ENCODE data around the gene TBL1XR1. TPM values are rescaled to one million over a fixed set of nuclear protein-coding genes. Genes with fewer than 3 reads are reported as not detected.

Gene TBL1XR1
- total RNA-seq, 1 experiment from 2014 or later, result 192 TPM

DNA sequence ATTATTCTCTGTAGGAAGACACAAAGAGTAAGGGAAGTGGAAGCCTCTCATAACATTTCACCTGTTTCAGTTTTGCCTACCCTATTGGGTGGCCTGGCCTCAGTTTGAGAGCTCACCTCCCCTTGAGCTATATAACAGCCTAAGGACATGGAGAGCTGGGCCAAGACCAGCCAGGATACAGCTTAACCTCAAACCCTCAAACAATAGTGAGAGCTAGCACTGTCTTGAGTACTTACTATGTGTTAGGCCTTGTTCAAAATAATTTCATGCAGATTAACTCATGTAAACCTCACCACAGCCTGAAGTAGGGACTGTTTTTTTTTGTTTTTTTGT is 15.0 kb upstream of the TBL1XR1 start:
- POLR2A ChIA-PET, result no interaction called here
- BruUV-seq (replicated peaks), result no TSS peak

DNA sequence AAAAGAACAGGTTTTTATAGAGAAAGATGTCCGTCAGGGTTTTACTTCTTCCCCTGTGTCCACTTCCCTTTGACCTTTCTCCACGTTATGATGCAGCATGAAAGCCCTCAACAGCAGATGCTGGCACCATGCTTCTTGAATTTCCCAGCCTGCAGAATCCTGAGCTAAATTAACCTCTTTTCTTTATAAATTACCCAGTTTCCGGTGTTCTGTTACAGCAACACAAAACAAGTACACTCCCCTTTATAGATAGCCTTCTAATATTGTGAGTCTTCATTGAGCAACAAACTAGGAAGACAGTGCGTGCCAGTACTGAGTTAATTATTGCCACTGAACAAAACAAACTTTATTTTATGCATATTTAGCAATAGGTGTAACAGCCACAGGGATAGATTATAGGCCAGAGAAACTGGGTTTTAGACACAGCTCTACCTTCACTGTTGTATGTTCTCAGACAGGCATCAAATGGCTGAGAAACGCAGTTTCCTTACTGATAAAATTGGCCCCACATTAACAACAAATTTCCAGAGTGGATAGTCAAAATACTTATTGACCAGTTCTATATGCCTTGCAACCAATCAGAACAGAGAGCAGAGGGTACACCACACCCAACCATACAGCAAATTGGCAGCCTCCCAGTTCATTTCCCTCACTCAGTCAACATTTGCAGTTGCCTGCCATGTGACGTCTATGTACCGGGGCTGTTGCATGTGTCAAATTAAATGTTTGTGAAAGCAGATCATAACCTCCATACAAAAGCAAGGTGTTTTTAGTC is 14.4 kb upstream of the TBL1XR1 start:
- BruUV-seq (replicated peaks), result no TSS peak

More for the DNA sequence above, 15.0 kb upstream of the TBL1XR1 start:
- no peaks in the 10 kb centered on the region for H3K36me3 ChIP-seq (ENCODE audit: control insufficient read depth, insufficient read depth, low read length)
- TF ChIP-seq, protein P1, sequence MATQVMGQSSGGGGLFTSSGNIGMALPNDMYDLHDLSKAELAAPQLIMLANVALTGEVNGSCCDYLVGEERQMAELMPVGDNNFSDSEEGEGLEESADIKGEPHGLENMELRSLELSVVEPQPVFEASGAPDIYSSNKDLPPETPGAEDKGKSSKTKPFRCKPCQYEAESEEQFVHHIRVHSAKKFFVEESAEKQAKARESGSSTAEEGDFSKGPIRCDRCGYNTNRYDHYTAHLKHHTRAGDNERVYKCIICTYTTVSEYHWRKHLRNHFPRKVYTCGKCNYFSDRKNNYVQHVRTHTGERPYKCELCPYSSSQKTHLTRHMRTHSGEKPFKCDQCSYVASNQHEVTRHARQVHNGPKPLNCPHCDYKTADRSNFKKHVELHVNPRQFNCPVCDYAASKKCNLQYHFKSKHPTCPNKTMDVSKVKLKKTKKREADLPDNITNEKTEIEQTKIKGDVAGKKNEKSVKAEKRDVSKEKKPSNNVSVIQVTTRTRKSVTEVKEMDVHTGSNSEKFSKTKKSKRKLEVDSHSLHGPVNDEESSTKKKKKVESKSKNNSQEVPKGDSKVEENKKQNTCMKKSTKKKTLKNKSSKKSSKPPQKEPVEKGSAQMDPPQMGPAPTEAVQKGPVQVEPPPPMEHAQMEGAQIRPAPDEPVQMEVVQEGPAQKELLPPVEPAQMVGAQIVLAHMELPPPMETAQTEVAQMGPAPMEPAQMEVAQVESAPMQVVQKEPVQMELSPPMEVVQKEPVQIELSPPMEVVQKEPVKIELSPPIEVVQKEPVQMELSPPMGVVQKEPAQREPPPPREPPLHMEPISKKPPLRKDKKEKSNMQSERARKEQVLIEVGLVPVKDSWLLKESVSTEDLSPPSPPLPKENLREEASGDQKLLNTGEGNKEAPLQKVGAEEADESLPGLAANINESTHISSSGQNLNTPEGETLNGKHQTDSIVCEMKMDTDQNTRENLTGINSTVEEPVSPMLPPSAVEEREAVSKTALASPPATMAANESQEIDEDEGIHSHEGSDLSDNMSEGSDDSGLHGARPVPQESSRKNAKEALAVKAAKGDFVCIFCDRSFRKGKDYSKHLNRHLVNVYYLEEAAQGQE (IDR thresholded peaks at IDR 0.05; ENCODE audit: insufficient read depth in 1 of 2, low read depth in 2 of 2, low read length in 1 of 2), result no peak
- no peak for TF ChIP-seq TCF7L2 (IDR thresholded peaks at IDR 0.05; ENCODE audit: low read depth, low read length)
- TF ChIP-seq, protein P2, sequence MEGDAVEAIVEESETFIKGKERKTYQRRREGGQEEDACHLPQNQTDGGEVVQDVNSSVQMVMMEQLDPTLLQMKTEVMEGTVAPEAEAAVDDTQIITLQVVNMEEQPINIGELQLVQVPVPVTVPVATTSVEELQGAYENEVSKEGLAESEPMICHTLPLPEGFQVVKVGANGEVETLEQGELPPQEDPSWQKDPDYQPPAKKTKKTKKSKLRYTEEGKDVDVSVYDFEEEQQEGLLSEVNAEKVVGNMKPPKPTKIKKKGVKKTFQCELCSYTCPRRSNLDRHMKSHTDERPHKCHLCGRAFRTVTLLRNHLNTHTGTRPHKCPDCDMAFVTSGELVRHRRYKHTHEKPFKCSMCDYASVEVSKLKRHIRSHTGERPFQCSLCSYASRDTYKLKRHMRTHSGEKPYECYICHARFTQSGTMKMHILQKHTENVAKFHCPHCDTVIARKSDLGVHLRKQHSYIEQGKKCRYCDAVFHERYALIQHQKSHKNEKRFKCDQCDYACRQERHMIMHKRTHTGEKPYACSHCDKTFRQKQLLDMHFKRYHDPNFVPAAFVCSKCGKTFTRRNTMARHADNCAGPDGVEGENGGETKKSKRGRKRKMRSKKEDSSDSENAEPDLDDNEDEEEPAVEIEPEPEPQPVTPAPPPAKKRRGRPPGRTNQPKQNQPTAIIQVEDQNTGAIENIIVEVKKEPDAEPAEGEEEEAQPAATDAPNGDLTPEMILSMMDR (IDR thresholded peaks at IDR 0.05), result no peak
- TF ChIP-seq POLR2AphosphoS5 (IDR thresholded peaks at IDR 0.05; ENCODE audit: low read depth, low read length), result no peak
- no peak for TF ChIP-seq SIN3A (IDR thresholded peaks at IDR 0.05; ENCODE audit: borderline replicate concordance, insufficient read depth, low read depth, low read length)
- H3K4me3 ChIP-seq (ENCODE audit: low read depth in 2 of 2, low read length in 2 of 2), result no peak overlapping the region
- H3K27me3 ChIP-seq (ENCODE audit: control insufficient read depth, insufficient read depth, low read length), result no peaks in the 10 kb centered on the region
- intact Hi-C loops (cut with micrococcal nuclease; ENCODE audit: unreplicated experiment) (no loop called here), in situ Hi-C loops (cut with HindIII; ENCODE audit: low pct_unique_long_range_greater_than_20kb, low sequenced_read_pairs) (no loop called here)
- DNase-seq (ENCODE audit: low read depth, low spot score) (no peak), ATAC-seq (no peak)
- no peaks in the 10 kb centered on the region for H3K9me3 ChIP-seq (ENCODE audit: control insufficient read depth, insufficient read depth, low read depth, low read length)
- H3K4me1 ChIP-seq (ENCODE audit: control insufficient read depth, insufficient read depth, low read length), result peaks cover 7% of the 10 kb centered on the region; the same call in 1 of the 2 replicates
- CTCF ChIA-PET, result no interaction called here
- H3K27ac ChIP-seq (ENCODE audit: low read length), result no peak overlapping the region

More for the DNA sequence above, 14.4 kb upstream of the TBL1XR1 start:
- Histone ChIP-seq H3K4me3 (ENCODE audit: low read depth in 2 of 2, low read length in 2 of 2) (no peak overlapping the region), H3K27me3 (ENCODE audit: control insufficient read depth, insufficient read depth, low read length) (no peaks in the 10 kb centered on the region), H3K9me3 (ENCODE audit: control insufficient read depth, insufficient read depth, low read depth, low read length) (no peaks in the 10 kb centered on the region), H3K27ac (ENCODE audit: low read length) (no peak overlapping the region), H3K36me3 (ENCODE audit: control insufficient read depth, insufficient read depth, low read length) (no peaks in the 10 kb centered on the region), H3K4me1 (ENCODE audit: control insufficient read depth, insufficient read depth, low read length) (peaks cover 7% of the 10 kb centered on the region; the same call in 1 of the 2 replicates)
- intact Hi-C loops (cut with micrococcal nuclease; ENCODE audit: unreplicated experiment), result no loop called here
- in situ Hi-C loops (cut with HindIII; ENCODE audit: low pct_unique_long_range_greater_than_20kb, low sequenced_read_pairs), result no loop called here
- ChIA-PET CTCF (no interaction called here), POLR2A (no interaction called here)
- TF ChIP-seq POLR2AphosphoS5 (IDR thresholded peaks at IDR 0.05; ENCODE audit: low read depth, low read length) (no peak), TCF7L2 (IDR thresholded peaks at IDR 0.05; ENCODE audit: low read depth, low read length) (no peak), SIN3A (IDR thresholded peaks at IDR 0.05; ENCODE audit: borderline replicate concordance, insufficient read depth, low read depth, low read length) (no peak)
- TF ChIP-seq, protein P2 (IDR thresholded peaks at IDR 0.05), result no peak
- TF ChIP-seq, protein P1 (IDR thresholded peaks at IDR 0.05; ENCODE audit: insufficient read depth in 1 of 2, low read depth in 2 of 2, low read length in 1 of 2), result no peak
- ATAC-seq, result no peak
- no peak for DNase-seq (ENCODE audit: low read depth, low spot score)

All from Panc1 (cell line).